GM19468 (cell line): ENCODE results near the gene MMP14.
"Not testable (repeated sequence)": the region's sequence is repeated elsewhere in the genome, so short reads cannot be mapped to it uniquely, and the experiment has no call there.

ENCODE experiments used
- ATAC-seq: cut with Tn5 transposase; IDR thresholded peaks from one replicate; pipeline ENCODE4 v1.9.1; 2021; ENCODE audit warnings: mild to moderate bottlenecking, moderate library complexity, moderate number of reproducible peaks; ENCODE audit not compliant: unreplicated experiment; ENCODE audit errors: extremely low read depth

MMP14 gene

DNA sequence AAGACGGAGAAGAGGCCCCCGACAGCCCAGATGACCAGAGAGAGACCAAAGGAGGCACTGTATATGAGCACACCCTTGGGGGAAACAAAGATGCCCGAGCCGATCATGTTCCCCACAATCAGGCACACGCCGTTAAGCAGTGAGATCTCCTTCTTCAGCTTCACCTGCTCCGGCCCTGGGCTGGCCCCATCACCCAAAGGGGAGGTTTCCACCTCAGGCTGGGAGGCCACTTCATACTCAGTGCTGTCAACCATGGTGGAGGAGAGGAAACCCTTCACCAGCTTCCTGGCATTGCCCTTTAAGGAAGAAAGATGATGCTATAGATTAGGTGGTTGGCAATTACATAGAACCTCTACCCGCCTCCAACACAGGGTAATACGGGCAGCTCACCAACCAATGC lies 23.2 kb upstream of the MMP14 start:
- ATAC-seq = no peak

DNA sequence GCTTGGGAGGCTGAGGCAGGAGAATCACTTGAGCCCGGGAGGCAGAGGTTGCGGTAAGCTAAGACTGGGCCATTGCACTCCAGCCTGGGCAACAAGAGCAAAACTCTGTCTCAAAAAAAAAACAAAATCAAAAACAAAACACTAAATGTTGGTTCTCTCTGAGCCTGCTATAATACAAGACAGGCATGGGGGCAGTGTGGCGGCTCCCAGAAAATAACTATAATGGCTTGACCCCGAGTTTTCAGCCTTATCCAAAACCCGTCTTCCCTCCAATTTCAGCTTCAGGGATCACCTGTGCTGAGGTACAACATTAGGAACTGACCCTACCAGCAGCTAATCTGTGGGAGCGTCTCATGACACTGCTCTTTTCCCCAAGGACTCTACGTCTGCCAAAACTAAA lies 22.0 kb upstream of the MMP14 start:
- ATAC-seq = no peak

DNA sequence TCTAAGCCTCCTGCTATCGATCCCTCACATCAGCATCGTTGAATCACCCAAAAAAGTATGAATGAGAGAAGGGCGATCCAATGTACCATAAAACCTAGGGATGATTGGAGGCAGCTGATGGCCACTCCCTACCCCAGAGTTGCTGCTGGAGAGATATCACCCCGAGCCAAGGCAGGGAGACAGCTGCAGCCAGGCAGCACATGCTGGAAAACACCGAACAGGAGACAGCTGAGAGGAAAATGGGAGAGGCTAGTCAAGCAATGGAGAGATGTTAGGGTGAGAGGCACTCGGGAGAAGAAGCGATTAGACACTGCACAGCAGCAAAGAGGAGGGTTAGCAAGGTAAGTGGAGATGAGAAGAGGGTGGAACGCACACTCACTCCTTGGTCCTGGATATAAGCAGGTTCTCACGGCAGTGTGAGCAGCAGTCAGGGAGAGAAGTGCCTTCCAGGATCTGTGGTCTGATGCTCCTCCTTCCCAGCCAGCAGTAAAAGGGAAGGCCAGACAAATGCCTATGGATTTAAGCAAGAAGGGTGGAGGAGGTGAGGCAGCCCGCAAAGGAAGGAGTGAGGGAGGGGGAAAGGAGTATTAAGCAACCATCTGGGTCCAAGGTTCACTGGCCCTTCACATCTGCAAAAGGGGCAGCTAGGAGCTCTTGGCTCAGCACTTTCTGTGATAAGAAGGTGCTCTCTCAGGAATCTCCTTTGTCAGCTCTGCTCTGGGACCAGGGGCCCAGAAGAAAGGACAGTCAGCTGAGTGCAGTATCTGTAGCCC lies 21.3 kb upstream of the MMP14 start, which contains the start of gene SLC7A7:
TSS of gene SLC7A7 (minus strand) at position 495 of the 773 bp plus-strand sequence. CDS start 2,037 bp downstream, outside the sequence.
- no peak for ATAC-seq

DNA sequence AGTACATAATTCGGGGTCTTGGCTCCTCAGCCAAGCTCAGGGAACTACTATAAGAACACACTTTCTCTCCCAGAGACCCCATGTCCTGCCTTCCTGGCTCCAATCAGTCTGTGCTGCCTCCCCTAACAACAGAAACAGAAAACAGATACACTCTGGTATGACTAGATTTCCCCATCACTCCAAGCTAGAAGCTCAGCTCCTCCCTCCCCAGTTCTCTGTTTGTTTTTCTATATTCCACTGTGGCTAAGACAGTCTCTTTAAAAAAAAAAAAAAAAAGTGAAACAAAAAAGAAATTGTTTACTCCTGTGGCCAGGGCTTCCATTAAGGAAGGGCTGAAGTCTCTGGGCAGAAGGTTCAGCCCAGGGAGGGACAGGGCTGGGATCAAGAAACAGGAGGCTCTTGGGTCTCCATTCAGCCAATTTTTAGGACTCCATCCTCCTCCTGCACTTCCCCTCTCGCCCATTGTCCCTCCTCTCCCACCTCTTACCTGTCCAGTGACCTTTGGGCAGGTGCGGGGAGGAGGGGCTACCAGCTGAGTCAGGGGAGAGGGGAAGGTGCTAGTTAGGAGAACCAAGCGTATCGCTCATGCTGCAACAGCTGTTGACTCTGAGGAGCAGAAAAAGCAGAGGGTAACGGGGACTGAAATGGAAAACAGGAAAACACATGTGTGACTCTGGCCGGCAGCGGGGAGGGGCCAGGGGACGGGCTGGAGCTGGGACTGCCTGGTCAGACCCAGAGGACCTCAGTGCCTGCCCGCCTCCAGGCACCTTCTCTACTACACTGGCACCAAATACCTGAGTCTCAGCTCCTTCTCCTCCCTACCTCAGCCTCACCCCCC lies 17.0 kb upstream of the MMP14 start:
- no peak for ATAC-seq

DNA sequence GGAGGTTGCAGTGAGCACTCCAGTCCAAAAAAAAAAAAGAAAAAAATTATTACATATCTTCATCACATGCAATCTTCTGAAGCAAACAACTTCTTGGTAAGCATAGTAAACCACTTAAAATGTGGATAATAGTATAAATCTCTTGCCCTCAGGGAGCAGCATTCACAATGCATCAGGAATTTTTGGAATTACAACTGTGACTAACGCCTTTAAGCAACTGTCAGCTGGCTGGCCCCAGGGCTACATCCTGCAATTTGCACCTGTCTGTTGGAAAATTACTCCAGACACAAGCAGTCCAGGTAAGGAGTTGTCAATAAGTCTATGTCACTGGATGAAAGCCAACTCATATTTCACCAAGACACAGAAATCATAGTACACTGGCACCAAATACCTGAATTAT lies 15.7 kb upstream of the MMP14 start:
- ATAC-seq = no peak

DNA sequence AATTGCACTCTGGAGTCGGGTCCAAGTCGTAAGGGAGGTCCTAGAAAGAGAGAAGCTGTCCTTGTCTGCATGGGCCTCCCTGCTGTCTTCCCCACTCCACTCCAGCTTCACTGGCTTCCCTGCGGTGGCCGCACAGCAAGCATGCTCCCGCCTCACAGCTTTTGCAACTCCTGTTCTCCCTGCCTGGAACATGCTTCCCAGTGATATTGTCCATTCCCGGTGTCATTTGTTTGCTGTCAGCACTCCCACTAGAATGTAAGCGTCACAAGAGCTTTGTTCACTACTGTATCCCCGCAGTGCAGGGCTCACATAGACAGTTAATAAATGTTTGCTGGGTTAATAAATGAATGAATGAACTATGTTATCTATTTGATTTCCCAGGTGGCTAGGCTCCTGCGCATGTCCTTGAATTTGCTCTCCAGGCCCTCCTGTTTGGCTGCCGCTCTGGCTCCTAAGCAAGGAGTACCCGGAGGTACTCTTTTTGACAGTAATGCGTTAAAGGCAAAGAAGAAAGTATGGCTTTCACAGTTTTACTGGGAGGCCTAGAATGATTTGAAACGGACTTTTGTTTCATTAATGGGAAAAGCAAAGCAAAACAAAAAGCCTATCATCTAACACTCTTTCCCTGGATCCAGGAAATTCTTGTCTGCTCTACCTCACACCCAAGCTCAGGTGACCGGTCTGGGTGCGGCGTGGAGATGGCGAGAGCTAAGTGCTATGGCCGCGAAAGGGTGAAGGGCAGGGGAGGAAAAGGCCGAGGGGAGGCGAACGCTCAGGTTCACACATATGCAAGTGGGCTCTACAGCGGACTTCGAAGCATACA lies 15.0 kb upstream of the MMP14 start:
- ATAC-seq = no peak

DNA sequence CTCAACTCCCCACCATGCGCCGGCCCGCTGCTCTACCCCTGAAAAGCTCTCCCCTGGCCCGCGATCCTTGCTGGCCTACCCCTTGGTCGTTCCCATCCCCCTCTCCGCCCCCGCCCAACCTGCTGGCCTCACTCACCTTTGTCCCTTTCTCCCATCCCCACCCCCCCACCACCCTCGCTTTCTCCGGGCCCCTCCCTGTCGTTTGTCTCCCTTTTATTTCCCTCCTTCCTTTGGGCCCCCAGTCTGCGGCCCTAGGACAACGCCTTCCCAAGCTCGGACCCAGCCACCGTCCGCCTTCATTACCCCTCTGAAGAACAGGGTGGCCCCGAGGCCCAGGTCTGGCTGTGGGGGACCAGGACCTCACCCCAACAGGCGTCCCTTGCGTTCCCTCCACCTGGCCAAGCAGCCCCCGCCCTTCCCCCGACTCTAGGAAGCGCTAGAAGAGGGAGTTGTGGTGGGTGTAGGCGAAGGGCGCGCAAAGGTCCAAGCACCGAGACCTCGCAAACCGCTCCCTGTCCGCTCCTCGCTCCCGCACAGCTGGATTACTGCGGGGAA lies 14.3 kb upstream of the MMP14 start:
- no peak for ATAC-seq

DNA sequence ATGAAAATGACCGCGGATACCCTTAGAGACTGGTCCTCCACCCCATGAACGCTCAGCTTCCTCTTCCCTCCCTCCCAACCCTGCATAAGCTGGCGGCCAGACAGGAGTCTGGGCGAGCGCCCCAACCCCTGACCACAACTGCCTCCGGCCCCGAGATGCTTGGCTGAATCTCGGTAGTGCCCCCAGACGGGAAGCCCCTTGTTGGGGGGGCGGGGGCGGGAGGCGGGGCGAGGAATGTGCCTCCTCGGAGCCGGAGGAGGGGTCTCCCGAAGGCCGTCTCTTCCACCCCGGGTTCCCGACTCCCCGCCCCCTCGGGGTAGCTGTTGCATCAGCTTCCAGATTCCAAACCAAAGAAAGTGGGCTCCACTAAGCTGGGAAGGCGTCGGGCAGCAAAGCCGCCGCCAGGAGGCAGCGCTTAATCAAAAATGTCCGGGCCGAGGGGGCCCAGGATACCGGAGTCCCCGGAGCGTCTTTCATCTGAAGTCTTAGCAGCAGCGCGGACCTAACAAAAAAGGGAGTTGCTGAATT lies 13.8 kb upstream of the MMP14 start:
- no peak for ATAC-seq

DNA sequence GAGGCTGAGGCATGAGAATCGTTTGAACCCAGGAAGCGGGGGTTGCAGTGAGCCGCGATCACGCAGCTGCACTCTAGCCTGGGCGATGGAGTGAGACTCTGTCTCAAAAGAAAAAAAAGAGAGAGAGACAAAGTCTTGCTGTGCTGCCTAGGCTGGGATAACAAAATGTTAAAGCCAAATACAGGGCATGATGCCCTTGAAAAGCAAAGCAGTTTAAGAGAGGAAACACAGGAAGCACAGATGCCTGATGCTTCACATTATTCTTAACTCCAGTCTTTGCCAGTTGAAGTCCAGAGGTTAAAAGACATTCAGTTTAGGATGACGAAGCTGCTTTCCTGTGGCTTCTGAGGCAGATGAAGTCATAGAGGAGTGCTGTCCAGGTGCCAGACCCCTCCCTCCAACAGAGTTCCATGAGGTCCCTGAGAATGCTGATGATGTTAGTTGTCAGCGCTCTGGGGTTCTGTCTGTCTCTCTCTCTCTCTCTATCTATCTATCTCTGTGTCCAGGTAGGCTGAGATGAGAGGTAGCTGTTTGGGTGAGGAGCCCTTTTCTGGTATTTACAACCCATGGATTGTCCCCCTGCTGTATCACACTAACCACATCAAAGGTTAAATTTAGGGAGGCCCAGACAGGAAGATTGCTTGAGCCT lies 11.6 kb upstream of the MMP14 start:
- ATAC-seq = no peak

DNA sequence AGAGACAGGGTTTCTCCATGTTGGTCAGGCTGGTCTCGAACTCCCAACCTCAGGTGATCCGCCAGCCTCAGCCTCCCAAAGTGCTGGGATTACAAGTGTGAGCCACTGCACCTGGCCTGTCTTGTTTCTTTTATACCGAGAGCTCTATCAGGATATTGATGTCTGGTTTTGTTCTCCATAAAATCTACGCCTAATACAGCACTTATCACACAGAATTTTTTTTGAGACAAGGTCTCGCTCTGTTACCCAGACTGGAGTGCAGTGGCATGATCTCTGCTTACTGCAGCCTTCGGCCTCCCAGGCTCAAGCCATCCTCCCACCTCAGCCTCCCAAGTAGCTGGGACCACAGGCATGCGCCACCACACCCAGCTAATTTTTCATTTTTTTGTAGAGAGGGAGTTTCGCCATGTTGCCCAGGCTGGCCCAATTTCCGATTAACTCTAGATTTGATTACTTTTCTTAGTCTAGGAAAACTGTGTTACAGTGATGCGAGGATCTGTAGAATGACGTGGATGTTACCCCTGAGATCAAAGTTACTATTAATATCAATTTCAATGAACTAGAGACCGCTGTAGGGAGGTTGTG lies 7.2 kb upstream of the MMP14 start:
- ATAC-seq = not testable (repeated sequence)

DNA sequence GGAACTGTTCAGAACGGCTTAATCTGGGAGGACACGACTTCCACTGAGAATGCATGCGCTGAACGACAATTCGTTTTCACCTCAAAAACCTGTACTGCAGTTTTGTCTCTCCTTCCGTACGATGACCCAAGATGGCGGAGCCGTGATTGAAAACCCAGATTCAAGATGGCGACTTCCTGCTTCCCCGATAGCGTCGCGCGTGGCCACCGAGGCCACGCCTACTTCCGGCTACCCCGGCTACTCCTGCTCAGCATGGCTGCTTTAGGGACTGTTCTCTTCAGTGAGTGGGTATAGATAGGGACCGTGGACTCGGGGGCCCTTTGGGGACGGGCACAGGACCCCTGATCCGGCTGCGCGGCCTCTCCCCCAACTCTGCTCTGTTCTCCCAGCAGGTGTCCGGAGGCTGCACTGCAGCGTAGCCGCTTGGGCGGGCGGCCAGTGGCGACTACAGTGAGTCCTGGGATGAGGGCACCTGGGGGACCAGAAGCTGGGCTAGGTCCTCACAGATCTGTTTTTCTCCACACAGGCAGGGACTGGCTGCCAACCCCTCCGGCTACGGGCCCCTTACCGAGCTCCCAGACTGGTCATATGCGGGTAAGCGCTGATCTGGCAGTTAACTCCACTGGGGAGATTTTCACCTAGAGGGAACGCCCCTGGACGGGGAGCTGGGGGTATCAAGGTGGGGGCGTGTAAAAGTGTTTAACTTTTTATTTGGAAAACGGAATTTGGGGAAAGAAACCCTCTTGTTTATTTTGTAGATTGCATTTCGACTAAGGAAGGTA lies 6.5 kb upstream of the MMP14 start, which contains the start of gene MRPL52:
TSS of gene MRPL52 (plus strand) at position 227 of the 782 bp plus-strand sequence. CDS start at position 253, 26 bp downstream.
- ATAC-seq = peak; percentile 83

DNA sequence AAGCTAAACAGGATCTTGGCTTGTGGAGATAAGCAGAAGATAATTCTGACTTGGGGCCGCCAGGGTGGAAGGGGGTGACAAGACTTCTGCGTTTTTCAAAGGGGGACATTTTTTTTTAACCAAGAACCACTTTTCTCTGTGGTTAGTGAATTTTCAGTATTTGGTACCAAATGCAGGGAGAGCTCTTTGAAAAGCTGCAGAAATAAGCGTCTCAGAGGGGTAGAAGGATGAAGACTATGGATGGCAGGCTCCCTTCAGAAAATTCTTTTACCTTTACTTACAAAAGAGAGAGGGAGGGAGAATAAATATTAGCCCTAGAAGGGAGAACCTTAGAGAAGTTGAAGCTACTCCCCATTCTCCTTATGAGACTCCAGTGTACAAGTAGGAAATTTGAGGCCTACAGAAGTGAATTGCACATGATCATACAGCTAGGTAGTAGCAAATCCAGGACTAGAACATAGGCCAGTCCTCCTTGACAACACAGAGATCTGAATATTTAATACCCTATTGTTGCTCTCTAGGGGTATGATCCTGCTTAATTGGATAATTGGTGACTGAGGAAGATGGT lies 5.9 kb upstream of the MMP14 start:
- ATAC-seq = no peak

DNA sequence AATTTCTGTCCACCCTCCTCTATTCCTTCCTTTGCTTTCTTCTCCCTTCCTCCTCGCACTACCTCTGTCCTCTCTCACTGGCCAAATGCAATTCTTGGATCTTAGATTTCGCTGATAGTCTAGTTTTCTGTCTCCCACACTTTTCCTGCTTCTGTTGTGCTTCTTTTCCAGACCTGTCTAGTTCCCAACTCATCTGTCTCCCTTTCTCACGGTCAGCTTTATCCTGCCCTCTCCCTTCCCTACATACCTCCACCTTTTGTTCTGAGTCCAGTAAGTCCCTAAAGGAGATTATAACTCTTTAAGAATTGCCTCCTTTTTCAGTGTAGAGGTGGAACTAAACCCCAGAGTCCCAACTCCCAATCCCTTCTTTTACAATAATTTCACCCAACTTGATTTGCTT lies 880 bp upstream of the MMP14 start:
- no peak for ATAC-seq

DNA sequence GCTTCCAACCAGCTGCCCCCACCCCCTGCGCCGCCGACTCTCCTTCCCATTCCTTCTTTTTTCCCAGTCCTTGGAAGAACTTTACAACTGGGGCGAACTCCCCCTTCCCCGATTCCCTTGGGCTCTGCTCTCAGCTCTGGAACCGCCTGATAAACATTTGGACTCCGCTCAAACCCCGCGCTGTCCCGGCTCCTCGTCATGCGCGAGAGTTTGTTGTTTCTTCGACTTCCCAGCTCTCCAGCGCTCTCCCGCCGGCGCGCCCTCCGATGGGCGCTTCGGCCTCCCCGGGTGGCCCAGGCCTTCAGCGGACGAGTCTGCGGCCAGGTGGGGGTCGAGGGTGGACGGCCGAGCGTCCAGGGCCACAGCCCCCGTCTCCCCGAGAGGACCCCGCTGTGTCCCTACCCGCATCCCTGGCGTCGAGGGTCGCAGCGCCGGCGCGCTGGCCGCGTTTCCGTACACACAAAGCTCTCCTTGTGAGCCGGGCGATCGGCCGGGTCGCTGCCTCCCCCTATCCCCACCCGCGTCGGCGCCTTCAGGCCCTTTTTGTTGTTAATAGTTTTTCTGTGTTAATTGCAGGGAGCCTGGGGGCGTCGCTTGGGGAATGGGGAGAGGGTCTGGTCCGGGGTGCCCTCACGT lies 847 bp downstream of the MMP14 start:
- ATAC-seq = no peak

DNA sequence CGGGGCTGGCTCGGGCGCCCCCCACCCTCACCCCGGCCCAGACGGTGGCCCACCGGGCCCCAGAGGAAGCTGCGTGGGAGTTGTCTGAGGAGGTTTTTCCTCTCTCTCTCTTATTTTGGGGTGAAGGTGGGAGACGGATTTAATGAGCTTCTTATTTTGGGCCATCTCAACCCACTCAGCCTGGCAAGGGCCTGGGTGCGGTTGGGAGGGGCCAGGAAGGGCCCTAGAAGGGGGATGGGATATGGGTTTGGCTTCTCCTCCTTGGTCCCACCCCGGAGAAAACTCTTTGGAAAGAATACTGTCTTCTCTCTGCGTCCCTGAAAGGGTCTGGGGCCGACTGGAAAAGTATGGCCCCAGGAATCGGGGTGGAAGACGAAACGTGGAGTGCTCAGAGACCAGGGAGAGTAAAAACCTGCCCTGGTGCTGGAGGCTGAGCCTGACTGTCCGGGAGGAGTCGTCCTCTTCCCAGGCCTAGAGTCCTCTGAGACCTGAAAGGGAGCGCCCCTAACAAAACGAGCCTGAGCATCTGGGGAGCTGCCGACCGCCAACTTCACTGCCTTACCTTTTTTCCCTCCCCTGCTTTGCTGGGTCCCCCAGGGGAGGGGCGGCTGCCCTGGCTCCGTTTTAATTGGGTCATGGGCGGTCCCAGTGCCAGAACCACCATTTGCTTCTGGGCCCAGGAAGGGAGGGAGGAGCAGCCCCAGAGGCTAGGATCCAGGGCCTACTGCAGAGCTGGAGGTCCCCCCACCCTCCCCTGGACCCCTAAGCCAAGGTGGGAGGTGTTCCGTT lies 1.6 kb downstream of the MMP14 start:
- no peak for ATAC-seq

DNA sequence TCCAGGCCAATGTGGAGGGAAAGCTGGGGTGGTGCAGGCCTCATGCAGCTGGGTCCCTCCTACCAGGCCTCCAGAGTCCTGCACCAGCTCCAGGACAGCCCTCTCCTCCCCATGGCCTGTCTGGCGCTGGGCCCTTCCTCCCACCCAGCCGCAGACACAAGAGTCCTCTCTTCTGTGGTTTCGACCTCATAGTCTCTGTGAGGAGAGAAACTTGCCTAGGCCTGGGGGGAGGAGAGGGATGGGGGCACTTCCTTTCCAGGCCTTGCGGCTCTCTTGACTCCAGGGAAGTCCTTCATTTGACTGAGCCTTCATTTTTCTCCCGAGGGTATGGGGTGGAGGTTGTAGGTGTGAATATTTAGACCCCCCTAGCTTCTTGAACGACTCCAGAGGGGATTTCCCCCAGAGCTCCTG lies 2.3 kb downstream of the MMP14 start:
- ATAC-seq = no peak
